Lower lobe of right lung (tissue), 2 donors: ENCODE results near the gene KCNJ14. TPM values are rescaled to one million over a fixed set of nuclear protein-coding genes. Genes with fewer than 3 reads are reported as not detected.

Experiments
- ATAC-seq, 2 donors: fragments of 200-7000 bp; cut with Tn5 transposase; one replicate each; pipeline ENCODE4 v1.9.1; 2020 to 2022; ENCODE audit warnings: mild to moderate bottlenecking in 2 of 2, moderate library complexity in 2 of 2
- DNase-seq: peaks from one replicate; pipeline ENCODE4 v3.0.0-alpha.2; 2020
- H3K27ac ChIP-seq: fragments of 200-600 bp; one replicate; pipeline ENCODE4 v1.8.0; 2022
- H3K27me3 ChIP-seq: fragments of 200-600 bp; one replicate; pipeline ENCODE4 v1.8.0; 2022; ENCODE audit warnings: low read depth
- H3K36me3 ChIP-seq: fragments of 200-600 bp; one replicate; pipeline ENCODE4 v1.8.0; 2022; ENCODE audit warnings: mild to moderate bottlenecking
- H3K4me1 ChIP-seq: fragments of 200-600 bp; one replicate; pipeline ENCODE4 v1.8.0; 2022
- H3K4me3 ChIP-seq: fragments of 200-600 bp; one replicate; pipeline ENCODE4 v1.8.0; 2022; ENCODE audit warnings: mild to moderate bottlenecking
- H3K9me3 ChIP-seq: fragments of 200-600 bp; one replicate; pipeline ENCODE4 v1.8.0; 2022
- intact Hi-C: fragments of 100-400 bp; cut with DNase I; formaldehyde crosslinking; loops from one replicate; pipeline ENCODE4 v1.11.0; 2022
- total RNA-seq: library from RNA; stranded (reverse); fragmentation: NEBNext Ultra II Directional; extraction: Animal tissue kit (Norgen Biotek cat#: 25700); gene quantifications from one replicate; pipeline ENCODE4 v1.2.1, GENCODE V29; 2021
- TF ChIP-seq, protein P1 (sequence below): fragments of 200-600 bp; IDR thresholded peaks from one replicate; pipeline ENCODE4 v1.8.0; 2022; ENCODE audit warnings: antibody characterized with exemption, mild to moderate bottlenecking
- donor health status: DM: no; HTN: yes; CAD: no; lungs with severe emphysema.

The KCNJ14 gene
- total RNA-seq, 1 donor from 2014 or later = 0.71 TPM

DNA sequence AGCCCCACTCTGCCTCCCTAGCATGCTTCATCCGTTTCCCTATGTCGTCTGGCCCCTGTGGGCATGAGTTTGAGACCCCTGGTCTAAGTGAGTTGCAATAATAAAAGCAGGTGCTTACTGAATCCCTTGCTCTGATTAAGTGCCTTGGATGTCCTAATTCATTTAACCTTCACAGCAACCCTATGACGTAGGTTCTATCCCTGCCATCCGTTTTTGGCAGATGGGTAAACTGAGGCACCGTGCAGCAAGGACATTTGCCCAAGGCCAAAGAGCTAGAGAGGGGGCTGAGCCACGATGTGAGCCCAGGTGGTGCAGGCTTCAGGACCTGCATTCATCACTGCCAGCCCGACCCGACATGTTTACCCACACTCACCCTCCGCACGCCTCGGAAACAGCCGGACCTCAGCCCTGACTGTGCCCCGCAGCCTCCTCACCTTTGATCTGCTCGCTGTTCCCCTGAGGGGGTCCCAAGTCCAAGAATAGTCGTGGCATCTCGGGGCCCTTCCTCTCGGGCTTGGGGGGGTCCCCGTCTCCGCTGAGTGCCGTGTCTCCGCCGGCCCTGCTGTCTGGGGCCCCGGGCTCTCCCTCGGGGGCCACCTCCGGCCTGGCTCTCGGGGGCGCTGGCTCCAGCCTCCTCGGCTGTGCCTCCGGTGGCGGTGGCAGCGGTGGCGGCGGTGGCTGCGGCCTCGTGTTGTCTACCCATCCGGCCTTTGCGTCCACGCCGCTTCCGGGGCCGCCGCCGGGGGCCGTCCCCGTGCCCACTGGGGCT is 41.8 kb downstream of the KCNJ14 start:
- Histone ChIP-seq H3K27ac (no peak overlapping the region), H3K36me3 (no peaks in the 10 kb centered on the region), H3K4me3 (peak overlapping the region; percentile 6), H3K9me3 (no peaks in the 10 kb centered on the region), H3K4me1 (peaks cover 26% of the 10 kb centered on the region), H3K27me3 (peaks cover 37% of the 10 kb centered on the region)
- ATAC-seq (no peak), DNase-seq (no peak)
- intact Hi-C loops = no loop called here
- TF ChIP-seq, protein P1, sequence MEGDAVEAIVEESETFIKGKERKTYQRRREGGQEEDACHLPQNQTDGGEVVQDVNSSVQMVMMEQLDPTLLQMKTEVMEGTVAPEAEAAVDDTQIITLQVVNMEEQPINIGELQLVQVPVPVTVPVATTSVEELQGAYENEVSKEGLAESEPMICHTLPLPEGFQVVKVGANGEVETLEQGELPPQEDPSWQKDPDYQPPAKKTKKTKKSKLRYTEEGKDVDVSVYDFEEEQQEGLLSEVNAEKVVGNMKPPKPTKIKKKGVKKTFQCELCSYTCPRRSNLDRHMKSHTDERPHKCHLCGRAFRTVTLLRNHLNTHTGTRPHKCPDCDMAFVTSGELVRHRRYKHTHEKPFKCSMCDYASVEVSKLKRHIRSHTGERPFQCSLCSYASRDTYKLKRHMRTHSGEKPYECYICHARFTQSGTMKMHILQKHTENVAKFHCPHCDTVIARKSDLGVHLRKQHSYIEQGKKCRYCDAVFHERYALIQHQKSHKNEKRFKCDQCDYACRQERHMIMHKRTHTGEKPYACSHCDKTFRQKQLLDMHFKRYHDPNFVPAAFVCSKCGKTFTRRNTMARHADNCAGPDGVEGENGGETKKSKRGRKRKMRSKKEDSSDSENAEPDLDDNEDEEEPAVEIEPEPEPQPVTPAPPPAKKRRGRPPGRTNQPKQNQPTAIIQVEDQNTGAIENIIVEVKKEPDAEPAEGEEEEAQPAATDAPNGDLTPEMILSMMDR = no peak

DNA sequence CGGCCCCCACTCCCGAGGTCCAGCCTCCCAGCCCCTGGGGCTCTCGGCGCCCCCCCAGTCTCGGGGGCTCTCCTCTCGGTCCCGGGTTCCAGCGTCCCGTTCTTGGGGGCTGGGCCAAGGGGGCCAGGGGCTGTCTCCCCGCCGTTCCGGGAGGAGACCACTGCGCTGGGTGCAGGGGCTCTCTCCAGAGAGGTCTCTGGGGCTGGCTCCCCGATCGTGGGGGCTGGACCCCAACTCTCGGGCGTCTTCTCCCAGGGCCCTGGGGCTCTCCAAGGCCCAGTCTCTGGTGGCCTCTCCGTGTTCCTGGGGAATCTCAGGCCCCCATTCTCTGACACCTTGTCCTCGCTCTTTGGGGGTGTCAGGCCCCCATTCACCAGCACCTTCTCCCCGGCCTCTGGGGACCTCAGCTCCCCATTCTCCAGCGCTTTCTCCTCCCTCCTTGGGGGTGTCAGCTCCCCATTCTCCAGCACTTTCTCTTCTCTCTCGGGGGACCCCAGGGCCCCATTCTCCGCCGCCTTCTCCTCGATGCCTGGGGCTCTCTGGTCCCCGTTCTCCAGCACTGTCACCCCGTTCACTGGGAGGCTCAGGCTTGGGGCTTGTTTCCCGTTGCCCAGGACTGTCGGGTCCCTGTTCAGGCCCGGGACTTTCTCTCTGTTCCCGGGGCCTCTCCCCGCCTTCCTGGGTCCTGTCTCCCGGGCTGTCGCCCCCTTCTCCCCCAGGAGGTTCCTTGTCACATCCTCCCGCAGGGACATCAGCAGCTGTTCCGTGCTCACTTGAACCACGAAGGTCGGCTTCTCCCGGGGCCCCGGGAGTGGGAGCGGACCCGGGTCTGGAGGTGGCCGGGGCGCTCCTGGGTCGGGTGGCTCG is 42.6 kb downstream of the KCNJ14 start:
- TF ChIP-seq, protein P1 = no peak
- intact Hi-C loops = no loop called here
- H3K4me3 ChIP-seq = peak overlapping the region; percentile 6
- H3K36me3 ChIP-seq = no peaks in the 10 kb centered on the region
- H3K27me3 ChIP-seq = peaks cover 37% of the 10 kb centered on the region
- H3K9me3 ChIP-seq = no peaks in the 10 kb centered on the region
- no peak for DNase-seq
- H3K27ac ChIP-seq = no peak overlapping the region
- H3K4me1 ChIP-seq = peaks cover 20% of the 10 kb centered on the region
- ATAC-seq = no peak

DNA sequence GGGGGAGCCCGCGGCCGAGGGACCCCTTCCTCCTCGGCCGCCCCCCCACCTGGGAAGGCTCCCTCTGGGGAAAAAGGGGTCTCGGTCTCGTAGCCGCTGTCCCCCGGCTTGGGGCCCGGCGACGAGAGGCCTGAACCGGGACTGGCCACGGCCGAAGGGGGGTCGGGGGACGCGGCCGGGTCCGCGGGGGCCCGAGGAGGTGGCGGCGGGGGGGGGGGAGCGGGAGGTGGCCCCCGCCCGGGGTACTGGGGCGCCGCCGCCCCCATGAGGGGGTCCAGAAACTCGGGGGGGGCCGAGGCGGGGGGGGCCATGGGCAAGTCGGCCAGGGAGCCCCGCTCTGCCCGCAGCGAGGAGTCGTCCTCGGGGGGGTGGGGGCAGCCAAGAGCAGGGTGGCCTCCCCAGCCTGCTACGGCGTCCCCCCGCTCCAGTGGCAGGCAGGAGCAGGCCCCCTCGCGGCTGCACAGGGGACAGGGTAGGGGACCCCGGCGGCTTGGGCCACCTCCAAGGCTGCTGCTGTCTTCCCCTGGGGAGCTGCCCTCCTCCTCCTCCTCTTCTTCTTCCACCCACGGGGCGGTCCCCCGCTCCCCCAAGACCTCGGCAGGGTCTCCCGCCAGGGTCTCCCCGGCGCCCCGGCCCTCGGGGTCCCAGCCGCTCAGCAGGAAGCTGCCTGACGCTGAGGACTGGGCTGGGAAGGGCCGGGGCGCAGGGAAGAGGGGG is 43.4 kb downstream of the KCNJ14 start:
- Histone ChIP-seq H3K9me3 (no peaks in the 10 kb centered on the region), H3K4me3 (peak overlapping the region; percentile 3), H3K27me3 (peaks cover 37% of the 10 kb centered on the region), H3K36me3 (no peaks in the 10 kb centered on the region), H3K27ac (no peak overlapping the region), H3K4me1 (peaks cover 20% of the 10 kb centered on the region)
- ATAC-seq (no peak), DNase-seq (no peak)
- TF ChIP-seq, protein P1 = no peak
- intact Hi-C loops = no loop called here

- intact Hi-C loops = no loop called here
- no peak overlapping the region for H3K4me3 ChIP-seq
- TF ChIP-seq, protein P1 = no peak
- no peaks in the 10 kb centered on the region for H3K36me3 ChIP-seq
- no peaks in the 10 kb centered on the region for H3K9me3 ChIP-seq
- no peak for ATAC-seq
- DNase-seq = no peak
- H3K27ac ChIP-seq = no peak overlapping the region
- peaks cover 14% of the 10 kb centered on the region for H3K4me1 ChIP-seq
- H3K27me3 ChIP-seq = peaks cover 37% of the 10 kb centered on the region
These were observed 44.1 kb downstream of the KCNJ14 start for GRCh38 chr19:48499316-48500090.
